Fibroblast of pulmonary artery (primary cell): Measurements from ENCODE around the gene DNAJB5.

Source experiments
- DNase-seq: peaks from one replicate; pipeline ENCODE4 v3.0.0-alpha.2; 2010; ENCODE audit warnings: low read depth
- H3K4me3 ChIP-seq: replicated peaks from 2 replicates; pipeline ENCODE4 v1.5.1; 2011; ENCODE audit warnings: low read depth, mild to moderate bottlenecking, control low read depth, low read length, moderate library complexity
- CTCF ChIP-seq: IDR thresholded peaks from 2 replicates; pipeline ENCODE4 v1.5.1; 2011; ENCODE audit warnings: mild to moderate bottlenecking, control low read depth, low read length, inconsistent platforms; ENCODE audit errors: missing control alignments

DNAJB5 gene

GRCh38 chr9:35026671-35027070 is 37.1 kb downstream of the DNAJB5 start:
- H3K4me3 ChIP-seq, result no peak overlapping the region
- TF ChIP-seq CTCF, result no peak
- DNase-seq, result peak; percentile 28

GRCh38 chr9:35027374-35027773 is 37.8 kb downstream of the DNAJB5 start:
- TF ChIP-seq CTCF, result no peak
- H3K4me3 ChIP-seq, result no peak overlapping the region
- DNase-seq, result no peak

GRCh38 chr9:35027860-35028259 is 38.3 kb downstream of the DNAJB5 start:
- no peak for DNase-seq
- H3K4me3 ChIP-seq, result no peak overlapping the region
- no peak for TF ChIP-seq CTCF

GRCh38 chr9:35028341-35028740 is 38.8 kb downstream of the DNAJB5 start:
- DNase-seq, result no peak
- H3K4me3 ChIP-seq, result no peak overlapping the region
- TF ChIP-seq CTCF, result no peak

- no peak overlapping the region for H3K4me3 ChIP-seq
- no peak for DNase-seq
- no peak for TF ChIP-seq CTCF
These were observed 39.7 kb downstream of the DNAJB5 start for GRCh38 chr9:35029241-35029640.

- no peak for TF ChIP-seq CTCF
- DNase-seq, result no peak
- H3K4me3 ChIP-seq, result no peak overlapping the region
These were observed 40.3 kb downstream of the DNAJB5 start for GRCh38 chr9:35029852-35030251.

- H3K4me3 ChIP-seq, result no peak overlapping the region
- TF ChIP-seq CTCF, result no peak
- DNase-seq, result no peak
These were observed 43.6 kb downstream of the DNAJB5 start for GRCh38 chr9:35033101-35033500.
